Activated naive CD4-positive, alpha-beta T cell treated with anti-CD3 and anti-CD28 coated beads, Interleukin-2, amount 50 U/mL, for 24 hours (primary cell): ENCODE measurements around the gene AK8.
"Not testable (repeated sequence)": the region's sequence is repeated elsewhere in the genome, so short reads cannot be mapped to it uniquely, and the experiment has no call there.

Source experiments
- H3K27ac Mint-ChIP-seq: one replicate; pipeline ENCODE4 v1.8.0; 2021; ENCODE audit warnings: mild to moderate bottlenecking, mixed read lengths
- H3K27me3 Mint-ChIP-seq: one replicate; pipeline ENCODE4 v1.8.0; 2021; ENCODE audit warnings: mixed read lengths
- H3K36me3 Mint-ChIP-seq: one replicate; pipeline ENCODE4 v1.8.0; 2021; ENCODE audit warnings: mixed read lengths
- H3K4me1 Mint-ChIP-seq: one replicate; pipeline ENCODE4 v1.8.0; 2021; ENCODE audit warnings: mixed read lengths
- H3K4me3 Mint-ChIP-seq: one replicate; pipeline ENCODE4 v1.8.0; 2021; ENCODE audit warnings: mild to moderate bottlenecking, mixed read lengths
- H3K9me3 Mint-ChIP-seq: one replicate; pipeline ENCODE4 v1.8.0; 2021; ENCODE audit warnings: mixed read lengths

The AK8 gene

DNA sequence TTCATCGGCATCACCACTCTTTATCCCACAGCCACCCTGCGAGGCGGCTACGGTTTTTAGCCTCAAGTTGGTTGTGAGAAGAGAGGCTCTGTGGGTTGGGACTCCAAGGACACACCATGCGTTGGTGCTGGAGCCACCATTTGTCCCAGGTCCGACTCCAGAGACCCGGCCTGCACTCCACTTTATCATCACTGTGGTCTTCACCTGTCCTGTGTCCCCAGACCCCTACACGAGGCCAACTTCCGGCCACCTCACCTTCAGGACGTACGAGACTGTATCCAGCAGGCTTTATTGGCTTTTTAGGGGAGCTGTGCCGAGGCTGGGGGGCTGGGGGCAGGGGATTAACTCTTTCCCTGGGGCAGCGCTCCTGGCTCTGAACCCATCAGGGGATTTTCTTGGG, 152.8 kb downstream of the AK8 start:
- Mint-ChIP-seq H3K36me3 (no peaks in the 10 kb centered on the region), H3K27me3 (peaks cover 2% of the 10 kb centered on the region), H3K9me3 (no peaks in the 10 kb centered on the region), H3K4me1 (no peaks in the 10 kb centered on the region), H3K27ac (no peak overlapping the region), H3K4me3 (no peak overlapping the region)

DNA sequence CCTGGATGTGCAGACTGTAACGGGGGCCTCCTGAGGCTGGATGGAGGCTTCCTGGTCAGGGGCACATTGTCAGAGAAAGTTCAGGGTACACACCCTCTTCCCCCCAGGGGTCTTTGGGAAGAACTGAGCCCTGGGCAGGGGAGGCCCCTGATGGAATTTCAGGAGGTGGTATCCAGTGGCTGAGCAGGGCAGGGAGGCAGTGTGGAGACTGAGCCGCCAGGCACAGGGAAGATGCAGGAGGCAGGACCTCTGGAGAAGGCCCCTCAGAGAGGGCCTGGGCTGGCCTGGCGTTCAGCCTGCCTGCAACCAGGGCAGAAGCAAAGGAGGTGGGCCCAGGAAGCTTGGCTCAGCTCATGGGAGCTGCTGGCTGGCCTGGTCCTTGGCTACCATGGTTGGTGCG, 154.3 kb downstream of the AK8 start:
- no peaks in the 10 kb centered on the region for H3K36me3 Mint-ChIP-seq
- no peak overlapping the region for H3K4me3 Mint-ChIP-seq
- peaks cover 6% of the 10 kb centered on the region for H3K27me3 Mint-ChIP-seq

DNA sequence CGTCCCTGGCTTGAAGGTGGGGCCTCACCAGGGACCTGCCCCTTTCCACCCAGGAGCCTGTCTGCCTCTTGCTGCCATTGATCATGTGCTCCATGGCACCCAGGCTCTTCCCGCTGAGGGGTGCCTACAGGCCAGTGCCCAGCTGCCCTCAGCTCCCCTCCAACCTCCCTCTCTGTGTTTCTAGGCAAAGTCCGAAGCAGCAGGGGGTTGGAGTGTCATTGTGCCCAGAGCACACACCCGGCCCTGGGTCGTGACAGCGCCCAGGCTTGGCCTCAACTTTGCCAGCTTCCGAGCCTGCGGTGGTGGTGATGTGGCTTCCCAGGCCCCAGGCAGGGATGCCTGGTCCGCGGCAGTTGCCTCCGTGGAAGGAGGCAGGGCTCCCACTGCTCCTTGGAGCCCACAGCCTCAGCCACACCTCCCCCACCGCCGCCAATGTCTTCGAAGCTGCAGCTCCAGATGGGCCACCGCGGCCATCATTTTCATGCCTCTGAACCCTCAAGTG, 155.5 kb downstream of the AK8 start:
- Mint-ChIP-seq H3K4me3 (no peak overlapping the region), H3K27ac (no peak overlapping the region), H3K36me3 (no peaks in the 10 kb centered on the region), H3K4me1 (peaks cover 7% of the 10 kb centered on the region), H3K27me3 (peaks cover 7% of the 10 kb centered on the region), H3K9me3 (no peaks in the 10 kb centered on the region)

More for the DNA sequence above, 154.3 kb downstream of the AK8 start:
- no peak overlapping the region for H3K27ac Mint-ChIP-seq
- H3K9me3 Mint-ChIP-seq = no peaks in the 10 kb centered on the region
- H3K4me1 Mint-ChIP-seq = no peaks in the 10 kb centered on the region

DNA sequence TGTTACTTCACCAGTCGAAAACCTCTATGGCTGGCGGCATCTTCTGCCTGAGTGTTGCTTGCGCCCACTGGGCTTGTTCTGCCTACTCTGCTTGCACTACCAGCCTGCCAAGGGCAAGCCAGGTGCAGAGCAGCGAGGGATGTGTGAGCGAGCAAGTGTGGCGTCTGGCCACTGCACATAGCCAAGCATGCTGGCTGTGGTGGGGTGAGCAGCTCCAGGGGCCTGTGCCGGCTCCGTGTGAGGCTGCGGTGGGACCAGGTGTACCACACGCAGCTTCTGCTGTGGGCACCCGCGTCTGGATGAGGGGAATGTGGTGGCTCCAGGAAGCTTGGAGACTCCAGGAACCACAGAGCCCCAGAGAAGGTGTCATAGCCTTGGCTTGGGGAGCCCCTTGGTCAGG, 156.4 kb downstream of the AK8 start:
- H3K9me3 Mint-ChIP-seq = no peaks in the 10 kb centered on the region
- no peak overlapping the region for H3K27ac Mint-ChIP-seq
- H3K4me1 Mint-ChIP-seq = peaks cover 7% of the 10 kb centered on the region
- peaks cover 9% of the 10 kb centered on the region for H3K27me3 Mint-ChIP-seq
- no peak overlapping the region for H3K4me3 Mint-ChIP-seq
- H3K36me3 Mint-ChIP-seq = no peaks in the 10 kb centered on the region

DNA sequence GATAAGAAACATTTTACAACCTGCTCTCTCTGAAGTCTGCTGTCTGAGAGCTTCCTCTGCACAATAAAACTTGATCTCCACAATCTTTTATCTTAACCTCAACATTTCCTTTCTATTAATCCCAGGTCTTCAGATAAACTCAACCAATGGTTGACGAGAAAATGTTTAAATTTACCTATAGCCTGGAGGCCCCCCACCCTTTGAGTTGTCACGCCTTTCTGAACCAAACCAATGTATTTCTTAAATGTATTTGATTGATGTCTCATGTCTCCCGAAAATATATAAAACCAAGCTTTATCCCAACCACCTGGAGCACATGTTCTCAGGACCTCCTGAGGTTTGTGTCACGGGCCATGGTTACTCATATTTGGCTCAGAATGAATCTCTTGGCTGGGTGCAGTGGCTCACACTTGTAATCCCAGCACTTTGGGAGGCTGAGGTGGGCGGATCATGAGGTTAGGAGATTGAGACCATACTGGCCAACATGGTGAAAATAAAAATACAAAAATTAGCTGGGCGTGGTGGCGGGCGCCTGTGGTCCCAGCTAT, 159.6 kb downstream of the AK8 start:
- H3K4me3 Mint-ChIP-seq, H3K36me3 Mint-ChIP-seq, H3K9me3 Mint-ChIP-seq, H3K27ac Mint-ChIP-seq, H3K4me1 Mint-ChIP-seq: not testable (repeated sequence)
- peaks cover 11% of the 10 kb centered on the region for H3K27me3 Mint-ChIP-seq

DNA sequence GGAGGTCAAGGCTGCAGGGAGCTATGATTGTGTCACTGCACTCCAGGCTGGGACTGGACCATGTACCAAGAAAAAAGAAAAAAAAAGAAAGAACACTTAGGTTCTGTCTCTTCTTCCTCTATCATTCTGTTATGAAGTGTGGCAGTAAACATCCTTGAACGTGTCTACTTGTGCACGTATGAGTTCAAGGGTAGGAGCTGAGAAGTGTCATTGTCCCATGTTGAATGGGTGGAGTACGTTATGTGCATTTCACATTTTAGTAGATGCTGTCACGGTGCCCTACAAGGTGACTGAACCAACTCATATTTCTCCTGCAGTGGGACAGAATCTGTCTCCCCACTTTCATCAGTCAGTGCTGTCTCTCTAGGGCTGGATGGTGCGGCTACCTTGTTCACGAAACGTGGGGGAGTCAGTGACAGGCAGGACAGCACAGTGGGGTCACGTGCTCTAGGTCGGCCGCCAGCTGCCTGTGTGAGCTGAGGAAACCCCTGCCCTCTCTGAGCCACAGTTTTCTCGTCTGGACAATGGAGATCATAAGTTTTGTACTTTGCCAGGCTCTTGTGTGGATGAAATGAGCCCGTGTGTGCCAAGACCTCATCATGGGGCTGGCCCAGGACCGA, 160.6 kb downstream of the AK8 start:
- peaks cover 12% of the 10 kb centered on the region for H3K27me3 Mint-ChIP-seq
- no peaks in the 10 kb centered on the region for H3K9me3 Mint-ChIP-seq
- peaks cover 7% of the 10 kb centered on the region for H3K4me1 Mint-ChIP-seq
- H3K36me3 Mint-ChIP-seq = no peaks in the 10 kb centered on the region
- no peak overlapping the region for H3K4me3 Mint-ChIP-seq
- no peak overlapping the region for H3K27ac Mint-ChIP-seq

DNA sequence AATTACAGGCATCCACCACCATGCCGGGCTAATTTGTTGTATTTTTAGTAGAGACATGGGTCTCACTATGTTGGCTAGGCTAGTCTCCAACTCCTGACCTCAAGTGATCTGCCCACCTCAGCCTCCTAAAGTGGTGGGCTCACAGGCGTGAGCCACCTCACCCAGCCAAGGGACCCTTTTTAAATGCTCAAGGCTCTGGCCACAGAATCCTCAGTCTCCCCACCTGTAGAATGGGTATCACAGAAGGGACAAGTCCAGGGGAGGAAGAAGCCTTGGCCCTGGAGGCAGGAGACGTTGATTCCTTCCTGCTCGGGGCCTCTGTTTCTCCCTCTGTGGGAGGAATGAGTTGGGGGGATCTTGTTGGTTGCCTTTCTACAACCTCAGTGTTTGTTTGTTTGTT, 162.1 kb downstream of the AK8 start:
- no peak overlapping the region for H3K27ac Mint-ChIP-seq
- H3K36me3 Mint-ChIP-seq = no peaks in the 10 kb centered on the region
- H3K4me3 Mint-ChIP-seq = no peak overlapping the region
- peaks cover 7% of the 10 kb centered on the region for H3K4me1 Mint-ChIP-seq
- H3K27me3 Mint-ChIP-seq = peaks cover 12% of the 10 kb centered on the region
- H3K9me3 Mint-ChIP-seq = no peaks in the 10 kb centered on the region

DNA sequence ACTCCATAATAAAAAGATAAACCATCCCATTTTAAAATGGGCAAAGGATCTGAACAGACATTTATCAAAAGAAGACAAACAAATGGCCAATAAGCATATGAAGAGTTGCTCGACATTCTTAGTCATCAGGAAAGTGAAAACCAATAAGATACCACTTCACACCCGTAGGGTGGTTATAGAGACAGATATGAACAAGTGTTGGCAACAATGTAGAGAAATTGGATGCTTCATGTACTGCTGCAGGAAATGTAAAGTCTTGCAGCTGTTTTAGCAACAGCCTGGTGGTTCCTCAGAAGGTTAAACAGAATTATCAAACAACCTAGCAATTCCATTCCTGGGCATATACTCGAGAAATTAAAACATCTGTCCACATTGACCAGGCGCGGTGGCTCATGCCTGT, 165.3 kb downstream of the AK8 start:
- H3K27me3 Mint-ChIP-seq = peaks cover 6% of the 10 kb centered on the region
- H3K4me3 Mint-ChIP-seq = no peak overlapping the region
- no peaks in the 10 kb centered on the region for H3K9me3 Mint-ChIP-seq
- no peaks in the 10 kb centered on the region for H3K4me1 Mint-ChIP-seq
- no peaks in the 10 kb centered on the region for H3K36me3 Mint-ChIP-seq
- no peak overlapping the region for H3K27ac Mint-ChIP-seq

DNA sequence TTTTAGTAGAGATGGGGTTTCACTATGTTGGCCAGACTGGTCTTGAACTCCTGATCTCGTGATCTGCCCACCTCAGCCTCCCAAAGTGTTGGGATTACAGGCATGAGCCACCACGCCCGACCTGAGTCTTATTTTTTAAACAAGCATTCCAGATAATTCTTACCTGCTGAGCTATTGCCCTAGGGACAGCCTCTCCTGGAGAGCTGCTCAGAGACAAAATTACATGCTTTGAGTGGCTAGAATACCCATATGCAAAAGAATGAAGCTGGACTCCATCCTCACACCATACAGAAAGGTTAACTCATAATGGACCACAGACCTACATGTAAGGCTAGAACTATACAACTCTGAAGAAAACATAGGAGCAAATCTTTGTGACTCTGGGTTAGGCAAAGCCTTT, 166.2 kb downstream of the AK8 start:
- Mint-ChIP-seq H3K27ac (no peak overlapping the region), H3K4me1 (no peaks in the 10 kb centered on the region), H3K9me3 (no peaks in the 10 kb centered on the region), H3K36me3 (no peaks in the 10 kb centered on the region), H3K27me3 (peaks cover 6% of the 10 kb centered on the region), H3K4me3 (no peak overlapping the region)

DNA sequence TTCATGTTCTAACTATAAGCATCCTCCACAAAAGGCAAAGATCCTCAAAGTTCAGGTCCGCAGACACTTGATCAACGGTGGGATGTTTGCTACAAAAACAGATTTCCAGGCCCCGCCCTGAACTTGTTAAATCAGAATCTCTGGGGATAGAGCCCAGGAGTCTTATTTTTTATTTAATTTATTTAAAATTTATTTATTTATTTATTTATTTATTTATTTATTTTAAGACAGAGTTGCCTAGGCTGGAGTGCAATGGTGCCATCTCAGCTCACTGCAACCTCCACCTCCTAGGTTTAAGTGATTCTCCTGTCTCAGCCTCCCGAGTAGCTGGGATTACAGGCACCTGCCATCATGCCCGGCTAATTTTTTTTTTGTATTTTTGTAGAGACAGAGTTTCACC, 166.9 kb downstream of the AK8 start:
- H3K36me3 Mint-ChIP-seq, H3K27me3 Mint-ChIP-seq, H3K4me1 Mint-ChIP-seq, H3K27ac Mint-ChIP-seq, H3K9me3 Mint-ChIP-seq, H3K4me3 Mint-ChIP-seq: not testable (repeated sequence)

DNA sequence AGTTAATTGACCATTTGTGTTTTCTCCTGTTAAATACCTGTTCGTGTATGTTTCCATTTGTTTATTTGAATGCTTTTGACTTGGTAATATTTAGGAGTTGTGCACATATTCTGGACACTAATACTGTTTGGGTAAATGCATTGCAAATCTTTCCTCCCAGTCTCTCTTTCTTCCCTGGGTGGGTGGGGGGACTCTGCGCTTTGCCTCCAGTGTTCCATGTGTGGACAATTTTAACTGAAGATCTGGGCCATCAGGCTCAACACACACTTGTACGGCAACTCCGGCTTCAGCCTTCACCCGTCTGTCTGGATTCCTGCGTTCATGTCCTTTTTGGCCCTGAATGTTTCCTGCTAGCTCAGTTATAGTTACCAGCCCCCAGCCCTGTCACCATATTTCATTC, 167.8 kb downstream of the AK8 start:
- Mint-ChIP-seq H3K36me3 (no peaks in the 10 kb centered on the region), H3K27me3 (peaks cover 4% of the 10 kb centered on the region), H3K27ac (no peak overlapping the region), H3K4me1 (no peaks in the 10 kb centered on the region), H3K4me3 (no peak overlapping the region), H3K9me3 (no peaks in the 10 kb centered on the region)

DNA sequence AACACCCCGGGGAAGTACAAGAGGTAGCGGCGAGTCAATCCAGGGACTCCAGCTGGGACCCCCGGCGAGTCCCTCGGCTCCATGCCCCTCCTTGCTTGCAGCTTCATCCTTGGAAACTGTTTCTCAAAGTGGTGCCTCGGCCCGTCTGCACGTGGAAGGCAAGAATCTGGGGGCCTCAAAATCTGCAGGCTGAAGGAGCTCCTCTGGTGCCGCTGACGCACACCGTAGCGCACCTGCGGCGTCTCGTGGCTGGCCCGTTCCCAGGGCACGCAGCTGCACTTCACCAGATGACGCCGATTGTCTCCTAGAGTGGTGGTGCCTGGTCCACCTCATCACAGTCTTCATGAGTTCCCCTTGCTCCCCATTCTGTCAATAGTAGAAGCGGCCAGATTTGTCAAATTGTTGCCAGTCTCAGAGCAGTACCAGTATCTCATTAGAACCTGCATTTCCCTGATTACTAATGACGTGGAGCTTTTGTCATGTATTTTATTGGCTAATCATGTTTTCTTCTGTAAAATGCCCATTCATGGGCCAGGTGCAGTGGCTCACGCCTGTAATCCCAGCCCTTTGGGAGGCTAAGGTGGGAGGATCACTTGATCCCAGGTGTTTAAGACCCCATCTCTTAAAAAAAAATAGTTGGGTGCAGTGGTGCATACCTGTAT, 169.2 kb downstream of the AK8 start:
- no peaks in the 10 kb centered on the region for H3K36me3 Mint-ChIP-seq
- no peaks in the 10 kb centered on the region for H3K9me3 Mint-ChIP-seq
- H3K27me3 Mint-ChIP-seq = peaks cover 4% of the 10 kb centered on the region
- H3K4me1 Mint-ChIP-seq = no peaks in the 10 kb centered on the region
- no peak overlapping the region for H3K4me3 Mint-ChIP-seq
- H3K27ac Mint-ChIP-seq = no peak overlapping the region

DNA sequence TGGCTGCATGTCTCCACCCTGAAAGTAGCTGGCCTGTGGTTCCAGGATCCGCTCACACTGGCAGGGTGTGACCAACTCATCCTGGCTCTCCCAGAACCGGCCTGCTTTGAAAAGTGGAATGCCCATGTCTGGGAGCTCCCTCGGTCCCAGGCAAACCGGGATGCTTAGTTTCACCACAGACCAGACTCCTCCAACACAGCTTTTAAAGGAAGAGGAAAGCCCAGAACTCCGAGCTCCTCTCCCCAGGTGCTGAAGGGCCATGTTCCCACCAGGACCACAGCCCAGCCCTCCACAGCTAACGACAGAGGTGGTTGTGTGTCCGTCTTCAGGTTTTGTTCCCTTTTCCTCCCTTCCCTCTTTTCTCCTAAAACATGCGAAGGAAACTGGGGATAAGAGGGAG, 169.8 kb downstream of the AK8 start:
- Mint-ChIP-seq H3K4me3 (no peak overlapping the region), H3K4me1 (no peaks in the 10 kb centered on the region), H3K9me3 (no peaks in the 10 kb centered on the region), H3K27me3 (peaks cover 2% of the 10 kb centered on the region), H3K36me3 (no peaks in the 10 kb centered on the region), H3K27ac (no peak overlapping the region)

DNA sequence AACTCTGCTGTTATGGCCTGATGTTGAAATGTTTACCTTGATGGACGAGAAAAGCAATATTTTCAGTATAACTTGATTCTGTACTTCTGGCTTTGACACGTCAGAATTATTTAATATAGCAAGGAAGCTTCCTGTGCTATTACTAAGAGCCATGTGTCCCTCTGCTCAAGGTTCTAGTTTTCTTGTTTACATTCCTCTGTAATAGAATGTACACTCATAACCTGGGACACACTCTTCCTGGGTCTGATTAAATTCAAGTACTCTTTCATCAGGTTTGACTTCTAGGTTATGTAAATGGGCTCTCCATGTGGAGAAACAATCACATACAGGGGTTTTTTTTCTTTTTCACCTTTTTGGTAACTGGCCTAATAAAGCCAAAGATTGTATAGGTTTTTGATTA, 174.7 kb downstream of the AK8 start:
- Mint-ChIP-seq H3K9me3 (peaks cover 4% of the 10 kb centered on the region), H3K4me1 (no peaks in the 10 kb centered on the region), H3K27me3 (peaks cover 3% of the 10 kb centered on the region), H3K36me3 (no peaks in the 10 kb centered on the region), H3K27ac (no peak overlapping the region), H3K4me3 (no peak overlapping the region)

DNA sequence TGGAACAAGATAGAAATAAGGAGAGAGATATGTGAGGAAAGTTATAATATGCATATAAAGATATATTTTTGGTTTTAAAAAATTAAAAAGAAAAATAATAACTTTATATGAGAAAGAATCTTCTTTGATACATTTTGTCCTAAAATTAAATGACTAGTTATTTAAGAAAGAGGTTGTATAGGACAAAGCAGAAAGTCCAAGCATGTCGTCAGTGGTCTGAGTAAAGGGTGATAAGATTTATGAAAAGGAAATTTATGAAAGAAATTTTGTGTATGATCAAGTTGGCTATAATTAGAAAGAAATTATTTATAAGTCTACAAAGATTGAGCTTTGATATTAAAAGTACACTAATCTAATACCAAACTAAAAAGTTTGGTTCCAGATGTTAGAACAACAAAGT, 175.8 kb downstream of the AK8 start:
- Mint-ChIP-seq H3K27ac (no peak overlapping the region), H3K27me3 (peaks cover 6% of the 10 kb centered on the region), H3K9me3 (peaks cover 11% of the 10 kb centered on the region), H3K36me3 (peaks cover 4% of the 10 kb centered on the region), H3K4me3 (no peak overlapping the region), H3K4me1 (no peaks in the 10 kb centered on the region)

DNA sequence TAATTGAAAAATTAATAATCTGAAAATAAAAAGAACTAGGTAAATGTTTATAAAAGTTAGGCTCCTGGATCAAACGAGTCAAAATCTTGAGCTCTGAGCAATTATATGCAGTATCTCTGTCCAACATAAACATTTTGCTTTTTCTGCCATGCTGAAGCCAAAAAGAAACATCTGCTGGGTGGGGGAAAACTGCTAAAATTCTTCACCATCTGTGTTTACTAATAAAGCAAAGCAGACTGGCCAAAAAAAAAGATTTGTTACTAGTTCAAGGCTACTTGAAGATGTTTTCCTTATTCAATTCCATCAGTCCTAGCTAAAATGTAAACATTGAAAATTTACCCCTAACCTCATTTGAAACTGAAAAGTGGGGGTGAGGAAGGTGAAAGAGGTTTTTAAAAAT, 178.1 kb downstream of the AK8 start:
- no peak overlapping the region for H3K4me3 Mint-ChIP-seq
- H3K27ac Mint-ChIP-seq = no peak overlapping the region
- H3K27me3 Mint-ChIP-seq = peaks cover 6% of the 10 kb centered on the region
- H3K4me1 Mint-ChIP-seq = no peaks in the 10 kb centered on the region
- H3K9me3 Mint-ChIP-seq = peaks cover 11% of the 10 kb centered on the region
- H3K36me3 Mint-ChIP-seq = peaks cover 4% of the 10 kb centered on the region
